HG02759 (cell line): ENCODE measurements around the gene GXYLT1.
"Not testable (repeated sequence)": the region's sequence is repeated elsewhere in the genome, so short reads cannot be mapped to it uniquely, and the experiment has no call there.

Experiments used
- ATAC-seq: cut with Tn5 transposase; IDR thresholded peaks from one replicate; pipeline ENCODE4 v1.9.1; 2021; ENCODE audit warnings: mild to moderate bottlenecking, moderate library complexity; ENCODE audit not compliant: unreplicated experiment

GXYLT1 gene

GRCh38 chr12:42144408-42145196, at the start of gene GXYLT1:
Gene GXYLT1, minus strand, starts transcription at chr12:42144874. Its CDS starts 228 bp downstream, at chr12:42144646.
- peak; percentile 96 for ATAC-seq

- ATAC-seq: no peak
These were observed 48.0 kb upstream of the GXYLT1 start for GRCh38 chr12:42192686-42193085.

GRCh38 chr12:42192258-42192657, 47.6 kb upstream of the GXYLT1 start:
- ATAC-seq: no peak

GRCh38 chr12:42190376-42190775, 45.7 kb upstream of the GXYLT1 start:
- no peak for ATAC-seq

- ATAC-seq: not testable (repeated sequence)
These were observed 43.6 kb upstream of the GXYLT1 start for GRCh38 chr12:42188275-42188674.

GRCh38 chr12:42187799-42188198, 43.1 kb upstream of the GXYLT1 start:
- ATAC-seq: no peak

- peak; percentile 47 for ATAC-seq
These were observed 42.1 kb upstream of the GXYLT1 start for GRCh38 chr12:42186793-42187192.

GRCh38 chr12:42182394-42182793, 37.7 kb upstream of the GXYLT1 start:
- no peak for ATAC-seq

- ATAC-seq: no peak
These were observed 36.4 kb upstream of the GXYLT1 start for GRCh38 chr12:42180990-42181596.

GRCh38 chr12:42178101-42178500, 33.4 kb upstream of the GXYLT1 start:
- no peak for ATAC-seq

GRCh38 chr12:42174978-42175377, 30.3 kb upstream of the GXYLT1 start:
- ATAC-seq: no peak

GRCh38 chr12:42173961-42174521, 29.4 kb upstream of the GXYLT1 start:
- ATAC-seq: no peak

GRCh38 chr12:42172441-42173210, 28.0 kb upstream of the GXYLT1 start:
- ATAC-seq: no peak

GRCh38 chr12:42167711-42168110, 23.0 kb upstream of the GXYLT1 start:
- ATAC-seq: no peak

- no peak for ATAC-seq
These were observed 21.8 kb upstream of the GXYLT1 start for GRCh38 chr12:42166501-42166900.

- ATAC-seq: no peak
These were observed 19.2 kb upstream of the GXYLT1 start for GRCh38 chr12:42163913-42164312.

- ATAC-seq: no peak
These were observed 18.3 kb upstream of the GXYLT1 start for GRCh38 chr12:42162965-42163364.

- no peak for ATAC-seq
These were observed 17.5 kb upstream of the GXYLT1 start for GRCh38 chr12:42162193-42162592.

GRCh38 chr12:42161529-42161928, 16.9 kb upstream of the GXYLT1 start:
- no peak for ATAC-seq

- ATAC-seq: no peak
These were observed 11.6 kb upstream of the GXYLT1 start for GRCh38 chr12:42156232-42156631.

- ATAC-seq: no peak
These were observed 1.0 kb upstream of the GXYLT1 start for GRCh38 chr12:42145552-42146215.
